HepG2 (cell line): Measurements from ENCODE around the gene DMAP1. TPM values are rescaled to one million over a fixed set of nuclear protein-coding genes. Genes with fewer than 3 reads are reported as not detected.

ENCODE experiments used
- ATAC-seq: fragments of 200-7000 bp; cut with Tn5 transposase; 3 replicates; pipeline ENCODE4 v1.9.1; 2020; ENCODE audit warnings: mild to moderate bottlenecking, moderate library complexity
- BruUV-seq: library from RNA; stranded (reverse); fragments of 400-500 nt; replicated peaks from 2 replicates; lab custom pipeline; 2021; lab: Mats Ljungman, UMichigan
- CTCF ChIA-PET: fragments of 300-600 bp; formaldehyde crosslinking; extraction: SDS; loops from one replicate; lab custom pipeline; 2021; ENCODE audit warnings: low total read pairs, inconsistent platforms, low intra/inter-chr PET ratio; lab: Yijun Ruan, JAX
- POLR2A ChIA-PET: fragments of 350-600 bp; sonication (Branson Sonifier 250); formaldehyde crosslinking; loops from one replicate; lab custom pipeline; 2020; ENCODE audit warnings: antibody characterized with exemption, inconsistent platforms; lab: Yijun Ruan, JAX
- DNase-seq: peaks from one replicate; pipeline ENCODE4 v3.0.0-alpha.2; 2015; ENCODE audit warnings: low spot score
- FAIRE-seq: peaks from 3 replicates; lab custom pipeline; 2011; peaks lifted over from hg19 to GRCh38; lab: Jason Lieb, UNC
- H2AFZ ChIP-seq: one replicate; pipeline ENCODE4 v1.6.1; 2011; ENCODE audit warnings: low read length, inconsistent platforms
- H3K27ac ChIP-seq: fragments of 300-600 bp; 3 replicates; pipeline ENCODE4 v1.8.0; 2011; ENCODE audit warnings: mixed run types, mild to moderate bottlenecking, mixed read lengths, low read length, inconsistent platforms; ENCODE audit not compliant: insufficient read depth; ENCODE audit errors: extremely low read length
- H3K27me3 ChIP-seq, 2 experiments: fragments of 200-600 bp in 1 of 2; 2 replicates in 1 of 2; 3 replicates in 1 of 2; pipeline versions ENCODE4 v1.6.0 to v1.8.0; 2011; ENCODE audit warnings: low read length in 2 of 2, mild to moderate bottlenecking in 2 of 2, moderate library complexity in 2 of 2, inconsistent platforms in 1 of 2; ENCODE audit not compliant: insufficient read depth in 2 of 2, control insufficient read depth in 1 of 2
- H3K36me3 ChIP-seq, 2 experiments: fragments of 200-600 bp in 1 of 2; replicated peaks in 1 of 2; 2 replicates in 1 of 2; 3 replicates in 1 of 2; pipeline versions ENCODE4 v1.5.1 to v1.8.0; 2011; ENCODE audit warnings: low read length in 2 of 2, inconsistent platforms in 1 of 2; ENCODE audit not compliant: insufficient read depth in 2 of 2, control insufficient read depth in 1 of 2
- H3K4me1 ChIP-seq: 2 replicates; pipeline ENCODE4 v1.5.1; 2012; ENCODE audit warnings: low read length, inconsistent platforms; ENCODE audit not compliant: insufficient read depth
- H3K4me2 ChIP-seq: 2 replicates; pipeline ENCODE4 v1.6.0; 2011; ENCODE audit warnings: low read depth, low read length, inconsistent platforms
- H3K4me3 ChIP-seq, 3 experiments: fragments of 200-600 bp in 1 of 3; sonication (generic), shearing (Covaris generic) in 1 of 3; replicated peaks in 1 of 3; 2 replicates each; pipeline ENCODE4 v1.5.1; 2011 to 2016; ENCODE audit warnings: low read length in 3 of 3, inconsistent platforms in 2 of 3, low read depth in 2 of 3, mild to moderate bottlenecking in 2 of 3, control low read depth in 1 of 3, mixed read lengths in 1 of 3; ENCODE audit not compliant: insufficient read depth in 1 of 3
- H3K79me2 ChIP-seq: one replicate; pipeline ENCODE4 v1.6.1; 2011; ENCODE audit warnings: low read length, inconsistent platforms; ENCODE audit not compliant: insufficient read depth
- H3K9ac ChIP-seq: 2 replicates; pipeline ENCODE4 v1.6.0; 2011; ENCODE audit warnings: mild to moderate bottlenecking, low read depth, low read length, inconsistent platforms; ENCODE audit not compliant: insufficient read depth
- H3K9me3 ChIP-seq: 2 replicates; pipeline ENCODE4 v1.5.1; 2012; ENCODE audit warnings: mild to moderate bottlenecking, low read length
- H4K20me1 ChIP-seq: 2 replicates; pipeline ENCODE4 v1.6.0; 2011; ENCODE audit warnings: inconsistent platforms, mild to moderate bottlenecking, low read length, moderate library complexity; ENCODE audit not compliant: insufficient read depth
- BRF2 ChIP-seq: sonication (generic); formaldehyde crosslinking; IDR thresholded peaks from 2 replicates; pipeline ENCODE4 v1.8.1; 2022; ENCODE audit warnings: mild to moderate bottlenecking, missing genetic modification reagents
- HNRNPL ChIP-seq: fragments of 200-400 bp; formaldehyde crosslinking; IDR thresholded peaks from 2 replicates; pipeline ENCODE4 v1.6.1; 2017; ENCODE audit warnings: mild to moderate bottlenecking, low read depth, low read length
- KDM1A ChIP-seq: IDR thresholded peaks from 2 replicates; pipeline ENCODE4 v1.6.1; 2016; ENCODE audit warnings: missing compliant biosample characterization
- MED13 ChIP-seq: sonication (generic); formaldehyde crosslinking; IDR thresholded peaks from 2 replicates; pipeline ENCODE4 v1.5.0; 2020; ENCODE audit warnings: missing genetic modification reagents
- RFXAP ChIP-seq: sonication (generic); formaldehyde crosslinking; IDR thresholded peaks from 2 replicates; pipeline ENCODE4 v1.4.0; 2020; ENCODE audit warnings: missing genetic modification reagents, borderline replicate concordance
- TRAFD1 ChIP-seq: sonication (generic); formaldehyde crosslinking; IDR thresholded peaks from 2 replicates; pipeline ENCODE4 v1.5.1; 2020; ENCODE audit warnings: missing genetic modification reagents, mild to moderate bottlenecking, borderline replicate concordance
- ZBTB39 ChIP-seq: sonication (generic); formaldehyde crosslinking; IDR thresholded peaks from 2 replicates; pipeline ENCODE4 v1.5.0; 2020; ENCODE audit warnings: missing genetic modification reagents
- WGBS: methylation state at CpG from one replicate; pipeline ENCODE4 v1.1.6; 2017; ENCODE audit warnings: low lambda C conversion rate; 5-methylcytosine and 5-hydroxymethylcytosine counted together
- in situ Hi-C: cut with HindIII; loops from 2 replicates; pipeline ENCODE4 v1.10.0; 2017; ENCODE audit warnings: low pct_unique_long_range_greater_than_20kb; ENCODE audit not compliant: extremely low pct_ligation_motif_present
- intact Hi-C: fragments of 100-400 bp; cut with micrococcal nuclease; formaldehyde crosslinking; loops from one replicate; pipeline ENCODE4 v1.10.0; 2022; ENCODE audit not compliant: unreplicated experiment
- polyA plus RNA-seq, 8 experiments: library from polyadenylated mRNA; depleted of rRNA in 3 of 8; stranded (reverse) in 7 of 8; unstranded in 1 of 8; fragments of >200 nt; fragmentation: Illumina TruSeq in 4 of 8; extraction: Trizol in 4 of 8; gene quantifications; 2 replicates each; pipeline versions ENCODE4 v1.2.1 to v1.2.3, GENCODE V29; 2011 to 2016; ENCODE audit warnings: low read depth in 4 of 8, missing spikeins in 1 of 8, mixed read lengths in 1 of 8; ENCODE audit not compliant: insufficient read depth in 1 of 8
- total RNA-seq, 5 experiments: library from RNA; depleted of rRNA; stranded (reverse); fragments of >200 nt; fragmentation: Illumina TruSeq; extraction: Trizol; gene quantifications; 2 replicates each; pipeline ENCODE4 v1.2.3, GENCODE V29; 2016; ENCODE audit warnings: low read depth in 1 of 5

The DMAP1 gene
- total and polyA plus RNA-seq, 2 of the 13 experiments (the other 11 are each of a cell fraction or from before 2014, with no cell fraction given), result 17.6 to 32.7 TPM

- no peak overlapping the region for H3K4me2 ChIP-seq
- WGBS, result 95% methylated on average over 9 of the region's 9 CpGs
- POLR2A ChIA-PET, result no interaction called here
- no peaks in the 10 kb centered on the region for H3K27me3 ChIP-seq
- CTCF ChIA-PET, result no interaction called here
- in situ Hi-C loops, result no loop called here
- H4K20me1 ChIP-seq, result no peaks in the 10 kb centered on the region
- intact Hi-C loops, result no loop called here
- H3K4me3 ChIP-seq, result no peak overlapping the region
- H3K27ac ChIP-seq, result no peak overlapping the region
- no peak overlapping the region for H2AFZ ChIP-seq
- H3K4me1 ChIP-seq, result peaks cover 20% of the 10 kb centered on the region
- ATAC-seq (no peak), DNase-seq (no peak), FAIRE-seq (no peak)
- no peaks in the 10 kb centered on the region for H3K79me2 ChIP-seq
- no peaks in the 10 kb centered on the region for H3K9me3 ChIP-seq
- TF ChIP-seq TRAFD1 (CRISPR knock-in tag) (no peak), MED13 (no peak), KDM1A (CRISPR knock-in tag) (no peak), BRF2 (CRISPR knock-in tag) (no peak), HNRNPL (no peak), RFXAP (CRISPR knock-in tag) (no peak), ZBTB39 (CRISPR knock-in tag) (no peak)
- H3K36me3 ChIP-seq, result peaks cover 2 to 22% of the 10 kb centered on the region in 2 experiments; a peak in 3 of 5 replicates
- BruUV-seq, result no TSS peak
- H3K9ac ChIP-seq, result no peak overlapping the region
Measured at GRCh38 chr1:44244986-44245385, 31.7 kb downstream of the DMAP1 start.
